ENCODE measurements around the gene RABGAP1L.

- TF ChIP-seq JUN (IDR thresholded peaks at IDR 0.05; ENCODE audit: borderline replicate concordance, insufficient read depth, insufficient read length, low read depth) (no peak), CTCF (IDR thresholded peaks at IDR 0.05; ENCODE audit: extremely low read depth in 1 of 2, insufficient read depth in 1 of 2, low read depth in 1 of 2, low read length in 2 of 2) (no peak), EZH2 (IDR thresholded peaks at IDR 0.05; ENCODE audit: borderline replicate concordance, low read depth, low read length, severe bottlenecking) (no peak), POLR2AphosphoS5 (IDR thresholded peaks at IDR 0.05; ENCODE audit: insufficient read depth, low read depth, low read length) (no peak), POLR2A (IDR thresholded peaks at IDR 0.05; ENCODE audit: low read depth, low read length) (no peak), MAX (IDR thresholded peaks at IDR 0.05; ENCODE audit: insufficient read depth, insufficient read length) (no peak), GATA2 (IDR thresholded peaks at IDR 0.05; ENCODE audit: insufficient read depth, insufficient read length, low read depth, low read length) (no peak)
These were observed 551.8 kb downstream of the RABGAP1L start for GRCh38 chr1:174710868-174711845.

Data from endothelial cell of umbilical vein (primary cell).